GM12891 (cell line): ENCODE data around the gene C3orf20.

Source experiments
- POLR2A ChIP-seq: IDR thresholded peaks from 2 replicates; pipeline ENCODE4 v1.6.1; 2011; ENCODE audit warnings: low read depth, low read length, control low read depth
- POLR2AphosphoS5 ChIP-seq: IDR thresholded peaks from 2 replicates; pipeline ENCODE4 v1.6.1; 2011; ENCODE audit warnings: low read depth, low read length, control low read depth
- SPI1 ChIP-seq: IDR thresholded peaks from 2 replicates; pipeline ENCODE4 v1.6.1; 2011; ENCODE audit warnings: low read depth, low read length, control low read depth
- TAF1 ChIP-seq: IDR thresholded peaks from 2 replicates; pipeline ENCODE4 v1.6.1; 2011; ENCODE audit warnings: low read depth, low read length, control low read depth

GRCh38 chr3:14691719-14692118 lies 16.8 kb downstream of the C3orf20 start:
- TF ChIP-seq POLR2AphosphoS5 = peak; percentile 88
- TF ChIP-seq POLR2A = peak; percentile 98
- no peak for TF ChIP-seq TAF1
- TF ChIP-seq SPI1 = no peak
